ENCODE measurements around the gene DCUN1D2. TPM values are rescaled to one million over a fixed set of nuclear protein-coding genes. Genes with fewer than 3 reads are reported as not detected.
"Not testable (repeated sequence)": the region's sequence is repeated elsewhere in the genome, so short reads cannot be mapped to it uniquely, and the experiment has no call there.

DCUN1D2 gene
- total and polyA plus RNA-seq, 5 donors = 91.6 to 160 (median 136) TPM

DNA sequence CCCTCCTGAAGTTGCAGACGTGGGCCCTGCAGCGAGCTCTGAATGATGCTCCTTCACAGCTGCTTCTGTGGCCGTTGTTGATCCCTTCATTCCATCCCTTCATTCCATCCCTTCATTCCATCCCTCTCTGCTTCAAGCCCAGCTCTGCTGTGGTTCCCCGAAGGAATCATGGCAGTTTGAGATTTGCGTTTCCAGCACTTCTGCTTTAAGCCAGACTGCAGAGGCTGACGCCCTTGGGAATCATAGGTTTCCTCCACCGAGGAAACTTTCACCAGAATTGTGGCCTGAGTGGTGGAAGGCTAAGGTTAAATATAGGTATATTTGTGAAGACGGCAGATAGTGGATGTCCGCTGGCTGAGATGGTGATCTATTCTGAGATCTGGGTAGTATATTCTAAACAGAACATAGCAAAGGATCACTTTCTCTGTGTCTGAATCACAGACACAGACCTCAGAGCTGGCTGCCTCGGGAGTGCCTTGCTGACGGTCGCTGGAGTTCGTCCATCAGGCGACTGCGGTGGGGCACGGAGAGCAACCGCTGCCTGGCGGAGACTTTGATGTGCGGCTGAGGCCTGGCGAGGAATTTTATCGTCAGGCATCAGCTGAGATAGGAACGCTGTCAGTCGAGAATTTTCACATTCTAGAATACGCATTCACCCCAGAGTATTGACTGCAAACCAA is 42.8 kb upstream of the DCUN1D2 start:
- DNase-seq (no peak), ATAC-seq (peak; percentile 18 to 32)
- H3K27me3 ChIP-seq (ENCODE audit: control insufficient read depth, insufficient read depth) = no peaks in the 10 kb centered on the region
- intact Hi-C loops (cut with DNase I) = no loop called here
- H3K9me3 ChIP-seq (ENCODE audit: control insufficient read depth, low read length) = no peaks in the 10 kb centered on the region
- H3K27ac ChIP-seq (ENCODE audit: low read length) = no peak overlapping the region
- WGBS = 61% methylated on average over 24 of the region's 24 CpGs
- no peaks in the 10 kb centered on the region for H3K4me1 ChIP-seq (ENCODE audit: control insufficient read depth, insufficient read depth, low read length)
- H3K4me3 ChIP-seq (ENCODE audit: low read length) = no peak overlapping the region

DNA sequence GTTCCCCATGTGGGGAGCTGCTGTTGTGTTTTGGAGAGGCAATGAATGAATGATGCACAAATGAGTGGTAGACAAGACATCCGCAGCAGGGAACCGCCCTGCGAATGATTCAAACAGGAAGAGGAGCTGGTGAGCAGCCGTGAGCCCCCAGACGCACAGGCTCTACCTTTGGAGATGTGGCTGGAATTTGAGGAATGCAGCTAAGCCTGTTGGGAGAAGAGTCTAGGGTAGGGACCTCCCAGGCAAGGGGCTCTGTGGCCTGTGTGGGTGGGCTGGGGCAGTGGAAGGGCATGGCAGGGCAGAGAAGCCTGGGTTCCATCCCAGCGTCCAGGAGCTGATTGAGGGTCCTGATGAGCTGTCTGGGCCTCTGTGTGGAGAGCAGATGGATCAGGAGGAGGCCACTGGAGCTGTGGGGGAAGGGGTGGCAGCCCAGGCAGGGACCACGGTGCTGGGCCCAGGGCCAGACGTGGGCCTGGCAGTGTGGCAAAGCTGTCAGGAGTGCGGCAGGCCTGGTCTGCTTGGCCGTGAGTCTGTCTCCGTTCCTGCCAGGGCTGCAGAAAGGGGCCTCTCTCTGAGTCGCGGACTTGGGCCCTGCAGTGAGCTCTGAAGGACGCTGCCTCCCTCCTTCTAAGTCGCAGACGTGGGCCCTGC is 41.8 kb upstream of the DCUN1D2 start:
- Histone ChIP-seq H3K27ac (ENCODE audit: low read length) (no peak overlapping the region), H3K4me3 (ENCODE audit: low read length) (no peak overlapping the region), H3K27me3 (ENCODE audit: control insufficient read depth, insufficient read depth) (no peaks in the 10 kb centered on the region), H3K9me3 (ENCODE audit: control insufficient read depth, low read length) (no peaks in the 10 kb centered on the region), H3K4me1 (ENCODE audit: control insufficient read depth, insufficient read depth, low read length) (peaks cover 2% of the 10 kb centered on the region)
- peak; percentile 29 to 54 for ATAC-seq
- intact Hi-C loops (cut with DNase I) = no loop called here
- 68% methylated on average over 16 of the region's 16 CpGs for WGBS
- peak in 1 of 3 donors; percentile 46 for DNase-seq

DNA sequence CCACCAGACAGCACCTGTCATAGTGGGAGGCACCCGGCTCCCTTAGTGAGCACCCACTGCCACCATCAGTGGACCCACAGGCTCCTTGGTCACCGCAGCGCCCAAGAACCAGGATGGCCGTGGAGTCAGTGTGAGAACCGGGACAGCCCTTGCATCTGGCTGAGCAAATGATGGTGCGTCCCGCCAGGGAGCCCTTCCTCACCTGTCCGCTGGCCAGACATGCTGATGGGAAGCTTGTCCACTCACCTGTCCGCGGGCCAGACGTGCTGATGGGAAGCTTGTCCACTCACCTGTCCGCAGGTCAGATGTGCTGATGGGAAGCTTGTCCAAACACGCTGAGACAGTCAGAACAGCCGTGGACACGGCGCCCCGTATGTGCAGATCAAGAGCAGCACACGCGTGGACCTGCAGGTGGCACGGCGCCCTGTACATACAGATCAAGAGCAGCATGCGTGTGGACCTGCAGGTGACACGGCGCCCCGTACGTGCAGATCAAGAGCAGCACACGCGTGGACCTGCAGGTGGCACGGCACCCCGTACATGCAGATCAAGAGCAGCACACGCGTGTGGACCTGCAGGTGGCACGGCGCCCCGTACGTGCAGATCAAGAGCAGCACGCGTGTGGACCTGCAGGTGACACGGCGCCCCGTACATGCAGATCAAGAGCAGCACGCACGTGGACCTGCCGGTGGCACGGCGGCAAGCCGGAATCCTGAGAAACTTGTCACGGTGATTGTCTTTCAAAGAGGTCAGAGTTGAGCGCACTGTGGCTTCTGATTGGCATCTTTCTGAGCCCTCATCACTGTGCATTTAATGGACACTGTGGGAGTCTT is 40.7 kb upstream of the DCUN1D2 start:
- Histone ChIP-seq H3K4me1 (ENCODE audit: control insufficient read depth, insufficient read depth, low read length) (peaks cover 2% of the 10 kb centered on the region), H3K4me3 (ENCODE audit: low read length) (no peak overlapping the region), H3K9me3 (ENCODE audit: control insufficient read depth, low read length) (no peaks in the 10 kb centered on the region), H3K27me3 (ENCODE audit: control insufficient read depth, insufficient read depth) (no peaks in the 10 kb centered on the region), H3K27ac (ENCODE audit: low read length) (no peak overlapping the region)
- ATAC-seq = no peak
- WGBS = 96% methylated on average over 49 of the region's 49 CpGs
- peak in 1 of 3 donors; percentile 30 for DNase-seq
- intact Hi-C loops (cut with DNase I) = no loop called here

DNA sequence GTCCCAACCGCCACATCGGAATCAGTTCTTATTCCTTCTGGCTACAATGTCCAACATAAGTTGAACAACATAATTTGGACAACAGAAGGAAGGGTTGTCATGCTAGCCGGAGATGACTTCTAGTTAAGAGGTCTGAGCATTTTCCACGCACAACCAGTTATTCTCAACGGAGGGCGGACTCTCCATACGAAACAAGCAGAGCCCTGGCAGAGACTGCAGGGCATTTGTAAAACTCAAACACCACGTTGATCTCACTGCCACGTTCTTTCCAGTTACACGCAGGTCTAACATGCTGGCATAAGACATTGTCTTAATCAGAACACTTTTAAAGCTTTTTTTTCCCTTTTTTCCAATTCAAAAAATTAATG is 38.3 kb upstream of the DCUN1D2 start:
- Histone ChIP-seq H3K27me3 (ENCODE audit: control insufficient read depth, insufficient read depth) (no peaks in the 10 kb centered on the region), H3K9me3 (ENCODE audit: control insufficient read depth, low read length) (no peaks in the 10 kb centered on the region), H3K4me1 (ENCODE audit: control insufficient read depth, insufficient read depth, low read length) (peaks cover 2% of the 10 kb centered on the region), H3K4me3 (ENCODE audit: low read length) (no peak overlapping the region), H3K27ac (ENCODE audit: low read length) (no peak overlapping the region)
- intact Hi-C loops (cut with DNase I) = no loop called here
- DNase-seq = peak in 1 of 3 donors; percentile 2
- no peak for ATAC-seq
- 87% methylated on average over 10 of the region's 10 CpGs for WGBS

DNA sequence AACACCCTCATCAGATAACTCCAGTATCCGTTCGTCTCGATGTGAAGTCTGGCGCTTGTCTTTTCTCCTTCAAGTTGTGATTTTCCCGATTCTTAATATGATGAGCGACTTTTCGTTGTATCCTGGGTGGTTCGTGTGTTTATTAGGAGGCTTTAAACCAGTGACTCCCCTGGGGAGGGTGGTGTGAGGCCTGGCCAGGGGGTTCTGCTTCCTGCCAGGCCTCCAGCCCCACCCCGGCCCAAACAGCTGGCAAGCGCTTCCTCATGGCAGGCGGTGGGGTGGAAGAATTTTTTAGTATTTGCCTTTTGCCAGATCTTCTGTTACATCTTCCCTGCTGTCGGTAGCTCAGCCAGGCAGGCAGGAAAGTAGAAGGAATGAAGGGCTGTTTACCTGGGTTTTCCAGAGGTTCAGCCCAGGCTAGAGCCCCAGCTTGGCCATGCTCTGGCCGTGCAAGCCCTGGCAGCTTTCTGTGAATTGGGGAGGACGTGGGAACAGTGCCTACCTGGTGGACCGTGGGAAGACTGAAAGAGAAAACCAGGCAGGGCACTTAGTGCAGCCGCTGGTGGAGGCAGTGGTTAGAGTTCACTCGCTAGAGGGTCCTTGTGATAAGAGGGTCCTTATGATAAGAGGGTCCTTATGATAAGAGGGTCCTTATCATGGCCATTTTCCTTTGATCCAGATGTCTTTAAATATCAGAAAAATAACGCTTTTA is 37.7 kb upstream of the DCUN1D2 start:
- intact Hi-C loops (cut with DNase I) = no loop called here
- Histone ChIP-seq H3K4me3 (ENCODE audit: low read length) (no peak overlapping the region), H3K4me1 (ENCODE audit: control insufficient read depth, insufficient read depth, low read length) (peaks cover 2% of the 10 kb centered on the region), H3K9me3 (ENCODE audit: control insufficient read depth, low read length) (no peaks in the 10 kb centered on the region), H3K27ac (ENCODE audit: low read length) (no peak overlapping the region), H3K27me3 (ENCODE audit: control insufficient read depth, insufficient read depth) (no peaks in the 10 kb centered on the region)
- 75% methylated on average over 18 of the region's 18 CpGs for WGBS
- ATAC-seq = no peak
- peak in 1 of 3 donors; percentile 48 for DNase-seq

DNA sequence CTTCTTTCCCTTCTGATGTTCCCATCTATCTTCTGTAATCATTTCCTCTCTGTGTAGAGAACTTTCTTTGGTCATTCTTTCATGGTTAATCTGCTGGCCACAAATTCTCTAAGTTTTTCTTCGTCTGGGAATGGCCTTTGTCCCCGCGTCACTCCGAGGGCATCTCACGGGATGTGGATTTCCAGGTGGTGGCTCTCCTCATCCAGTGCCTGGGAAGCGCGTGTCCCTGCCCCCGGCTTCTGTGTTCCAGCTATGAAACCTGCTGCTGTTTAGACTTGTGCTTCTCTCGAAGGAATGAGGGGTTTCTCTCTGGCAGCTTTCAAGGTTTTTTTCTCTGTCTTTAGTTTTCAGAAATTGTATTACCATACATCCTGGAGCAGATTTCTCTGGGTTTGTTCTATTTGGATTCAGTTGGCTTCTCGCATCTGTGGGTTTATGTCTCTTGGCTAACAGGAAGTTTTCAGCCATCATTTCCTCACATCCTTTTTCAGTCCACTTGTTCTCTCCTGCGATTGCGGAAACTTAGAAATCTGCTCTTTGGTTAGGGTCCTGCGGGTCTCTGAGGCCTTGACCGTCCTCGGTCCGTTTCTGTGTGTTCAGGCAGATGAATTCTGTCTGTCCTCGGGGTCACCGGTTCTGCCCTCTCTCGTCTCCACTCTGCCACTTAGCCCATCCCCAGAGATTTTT is 36.9 kb upstream of the DCUN1D2 start:
- intact Hi-C loops (cut with DNase I) = no loop called here
- ATAC-seq = no peak
- 85% methylated on average over 19 of the region's 19 CpGs for WGBS
- H3K27ac ChIP-seq (ENCODE audit: low read length) = no peak overlapping the region
- no peak overlapping the region for H3K4me3 ChIP-seq (ENCODE audit: low read length)
- peaks cover 2% of the 10 kb centered on the region for H3K4me1 ChIP-seq (ENCODE audit: control insufficient read depth, insufficient read depth, low read length)
- peak in 1 of 3 donors; percentile 5 for DNase-seq
- H3K9me3 ChIP-seq (ENCODE audit: control insufficient read depth, low read length) = no peaks in the 10 kb centered on the region
- H3K27me3 ChIP-seq (ENCODE audit: control insufficient read depth, insufficient read depth) = no peaks in the 10 kb centered on the region

DNA sequence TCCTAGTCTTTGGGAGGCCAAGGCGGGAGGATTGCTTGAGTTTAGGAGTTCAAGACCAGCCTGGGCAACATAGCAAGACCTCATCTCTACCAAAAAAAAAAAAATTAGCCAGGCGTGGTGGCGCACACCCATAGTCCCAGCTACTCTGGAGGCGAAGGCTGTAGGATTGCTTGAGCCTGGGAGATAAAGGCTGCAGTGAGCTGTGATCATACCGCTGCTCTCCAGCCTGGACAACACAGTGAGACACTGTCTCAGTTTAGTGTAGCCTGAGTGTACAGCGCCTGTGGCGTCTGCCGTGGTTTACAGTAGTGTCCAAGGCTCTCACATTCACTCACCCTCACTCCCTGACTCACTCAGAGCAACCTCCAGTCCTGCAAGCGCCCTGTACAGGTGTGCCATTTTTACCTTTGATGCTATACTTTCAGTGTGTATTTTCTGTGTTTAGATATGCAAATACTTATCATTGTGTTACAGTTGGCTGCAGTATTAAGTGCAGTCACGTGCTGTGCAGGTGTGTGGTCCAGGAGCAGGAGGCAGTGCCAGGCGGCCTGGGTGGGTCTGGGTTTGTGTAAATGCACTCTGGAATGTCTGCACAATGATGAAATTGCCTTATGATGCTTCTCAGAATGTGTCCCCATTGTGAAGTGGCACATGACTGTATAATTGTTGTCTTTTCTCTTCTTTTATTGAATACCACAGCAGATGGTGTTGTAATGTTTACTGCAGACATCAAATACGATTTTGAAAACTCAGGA is 36.1 kb upstream of the DCUN1D2 start:
- DNase-seq (peak in 1 of 3 donors; percentile 13), ATAC-seq (no peak)
- H3K27me3 ChIP-seq (ENCODE audit: control insufficient read depth, insufficient read depth) = no peaks in the 10 kb centered on the region
- intact Hi-C loops (cut with DNase I) = no loop called here
- 88% methylated on average over 12 of the region's 12 CpGs for WGBS
- H3K4me3 ChIP-seq (ENCODE audit: low read length) = no peak overlapping the region
- no peak overlapping the region for H3K27ac ChIP-seq (ENCODE audit: low read length)
- H3K4me1 ChIP-seq (ENCODE audit: control insufficient read depth, insufficient read depth, low read length) = peaks cover 2% of the 10 kb centered on the region
- H3K9me3 ChIP-seq (ENCODE audit: control insufficient read depth, low read length) = no peaks in the 10 kb centered on the region

DNA sequence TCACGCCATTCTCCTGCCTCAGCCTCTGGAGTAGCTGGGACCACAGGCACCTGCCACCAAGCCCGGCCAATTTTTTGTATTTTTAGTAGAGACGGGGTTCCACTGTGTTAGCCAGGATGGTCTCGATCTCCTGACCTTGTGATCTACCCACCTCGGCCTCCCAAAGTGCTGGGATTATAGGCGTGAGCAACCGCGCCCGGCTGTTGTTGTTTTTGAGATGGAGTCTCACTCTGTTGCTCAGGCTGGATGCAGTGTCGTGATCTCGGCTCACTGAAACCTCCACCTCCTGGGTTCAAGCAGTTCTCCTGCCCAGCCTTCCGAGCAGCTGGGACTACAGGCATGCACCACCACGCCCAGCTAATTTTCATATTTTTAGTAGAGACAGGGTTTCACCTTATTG is 31.9 kb upstream of the DCUN1D2 start:
- intact Hi-C loops (cut with DNase I); H3K27me3 ChIP-seq (ENCODE audit: control insufficient read depth, insufficient read depth); ATAC-seq; H3K4me3 ChIP-seq (ENCODE audit: low read length); H3K9me3 ChIP-seq (ENCODE audit: control insufficient read depth, low read length); H3K4me1 ChIP-seq (ENCODE audit: control insufficient read depth, insufficient read depth, low read length); H3K27ac ChIP-seq (ENCODE audit: low read length): not testable (repeated sequence)
- WGBS = 96% methylated on average over 13 of the region's 13 CpGs
- peak in 1 of 3 donors; percentile 18 for DNase-seq

DNA sequence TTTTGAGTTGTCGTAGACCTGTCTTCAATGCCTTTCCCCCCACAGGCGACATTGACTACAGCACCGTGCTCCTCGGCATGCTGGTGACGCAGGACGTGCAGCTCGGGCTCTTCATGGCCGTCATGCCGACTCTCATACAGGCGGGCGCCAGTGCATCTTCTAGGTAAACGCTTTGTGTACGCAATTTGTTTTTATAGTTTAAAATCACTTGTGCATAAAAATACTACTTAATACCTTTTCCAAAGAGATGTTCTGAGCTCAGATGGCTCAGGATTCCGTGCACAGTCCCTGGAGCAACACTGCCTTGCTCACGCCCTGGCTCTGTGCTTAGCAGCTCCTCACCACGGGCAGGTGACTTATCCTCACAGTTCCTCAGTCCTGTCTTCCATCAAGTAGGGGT is 30.1 kb upstream of the DCUN1D2 start:
- Histone ChIP-seq H3K4me3 (ENCODE audit: low read length) (no peak overlapping the region), H3K9me3 (ENCODE audit: control insufficient read depth, low read length) (no peaks in the 10 kb centered on the region), H3K27me3 (ENCODE audit: control insufficient read depth, insufficient read depth) (no peaks in the 10 kb centered on the region), H3K27ac (ENCODE audit: low read length) (no peak overlapping the region), H3K4me1 (ENCODE audit: control insufficient read depth, insufficient read depth, low read length) (no peaks in the 10 kb centered on the region)
- ATAC-seq (no peak), DNase-seq (peak in 1 of 3 donors; percentile 31)
- intact Hi-C loops (cut with DNase I) = no loop called here
- 89% methylated on average over 16 of the region's 16 CpGs for WGBS

DNA sequence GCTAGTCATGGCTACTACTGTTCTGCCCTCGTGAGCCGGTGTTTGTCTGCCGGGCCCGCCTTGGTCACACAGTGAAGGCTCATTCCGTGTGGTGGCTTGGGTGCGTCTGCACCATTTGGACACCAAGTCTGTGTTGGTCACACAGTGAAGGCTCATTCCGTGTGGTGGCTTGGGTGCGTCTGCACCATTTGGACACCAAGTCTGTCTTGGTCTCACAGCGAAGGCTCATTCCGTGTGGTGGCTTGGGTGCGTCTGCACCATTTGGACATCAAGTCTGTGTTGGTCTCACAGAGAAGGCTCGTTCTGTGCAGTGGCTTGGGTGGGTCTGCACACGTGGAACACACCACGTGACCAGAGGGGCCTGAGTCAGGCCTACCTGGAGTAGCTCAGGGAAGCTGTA is 29.0 kb upstream of the DCUN1D2 start:
- 97% methylated on average over 14 of the region's 14 CpGs for WGBS

More for the DNA sequence above, 29.0 kb upstream of the DCUN1D2 start:
- Histone ChIP-seq H3K27ac (ENCODE audit: low read length) (no peak overlapping the region), H3K4me3 (ENCODE audit: low read length) (no peak overlapping the region), H3K27me3 (ENCODE audit: control insufficient read depth, insufficient read depth) (no peaks in the 10 kb centered on the region), H3K4me1 (ENCODE audit: control insufficient read depth, insufficient read depth, low read length) (no peaks in the 10 kb centered on the region), H3K9me3 (ENCODE audit: control insufficient read depth, low read length) (no peaks in the 10 kb centered on the region)
- intact Hi-C loops (cut with DNase I) = no loop called here
- no peak for ATAC-seq
- DNase-seq = peak in 1 of 3 donors; percentile 17
